ENCODE results near the gene BLNK.

DNA sequence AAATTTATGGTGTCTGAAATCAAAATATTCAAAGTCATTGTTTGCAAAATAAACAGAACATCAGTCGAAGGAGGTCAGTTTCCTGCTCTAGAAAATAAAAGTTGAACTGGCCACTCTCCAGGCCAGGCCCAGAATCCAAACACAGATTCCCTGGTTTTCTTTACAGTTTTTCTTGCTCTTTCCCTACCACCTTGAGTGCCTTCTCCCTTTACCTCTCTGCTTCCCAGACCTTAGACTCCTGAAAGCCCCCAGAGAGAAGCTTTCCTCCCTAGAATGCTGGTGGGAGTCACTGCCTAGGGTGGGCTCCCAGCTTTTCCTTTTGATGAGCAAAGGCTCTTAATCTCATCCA lies 38.9 kb upstream of the BLNK start:
- TF ChIP-seq EP300 (IDR thresholded peaks at IDR 0.05; ENCODE audit: borderline replicate concordance) (no peak), EGR1 (IDR thresholded peaks at IDR 0.05) (no peak), TCF12 (IDR thresholded peaks at IDR 0.05; ENCODE audit: low read depth) (no peak), CEBPB (IDR thresholded peaks at IDR 0.05) (no peak), RAD21 (IDR thresholded peaks at IDR 0.05; ENCODE audit: low read depth) (no peak), ZBTB7A (IDR thresholded peaks at IDR 0.05; ENCODE audit: low read depth) (no peak), FOXM1 (IDR thresholded peaks at IDR 0.05; ENCODE audit: borderline replicate concordance, low read depth) (no peak), TAF1 (IDR thresholded peaks at IDR 0.05; ENCODE audit: low read depth) (no peak), CREB1 (IDR thresholded peaks at IDR 0.05; ENCODE audit: low read depth) (no peak), YY1 (IDR thresholded peaks at IDR 0.05; ENCODE audit: low read depth) (no peak)
- TF ChIP-seq, protein P1, sequence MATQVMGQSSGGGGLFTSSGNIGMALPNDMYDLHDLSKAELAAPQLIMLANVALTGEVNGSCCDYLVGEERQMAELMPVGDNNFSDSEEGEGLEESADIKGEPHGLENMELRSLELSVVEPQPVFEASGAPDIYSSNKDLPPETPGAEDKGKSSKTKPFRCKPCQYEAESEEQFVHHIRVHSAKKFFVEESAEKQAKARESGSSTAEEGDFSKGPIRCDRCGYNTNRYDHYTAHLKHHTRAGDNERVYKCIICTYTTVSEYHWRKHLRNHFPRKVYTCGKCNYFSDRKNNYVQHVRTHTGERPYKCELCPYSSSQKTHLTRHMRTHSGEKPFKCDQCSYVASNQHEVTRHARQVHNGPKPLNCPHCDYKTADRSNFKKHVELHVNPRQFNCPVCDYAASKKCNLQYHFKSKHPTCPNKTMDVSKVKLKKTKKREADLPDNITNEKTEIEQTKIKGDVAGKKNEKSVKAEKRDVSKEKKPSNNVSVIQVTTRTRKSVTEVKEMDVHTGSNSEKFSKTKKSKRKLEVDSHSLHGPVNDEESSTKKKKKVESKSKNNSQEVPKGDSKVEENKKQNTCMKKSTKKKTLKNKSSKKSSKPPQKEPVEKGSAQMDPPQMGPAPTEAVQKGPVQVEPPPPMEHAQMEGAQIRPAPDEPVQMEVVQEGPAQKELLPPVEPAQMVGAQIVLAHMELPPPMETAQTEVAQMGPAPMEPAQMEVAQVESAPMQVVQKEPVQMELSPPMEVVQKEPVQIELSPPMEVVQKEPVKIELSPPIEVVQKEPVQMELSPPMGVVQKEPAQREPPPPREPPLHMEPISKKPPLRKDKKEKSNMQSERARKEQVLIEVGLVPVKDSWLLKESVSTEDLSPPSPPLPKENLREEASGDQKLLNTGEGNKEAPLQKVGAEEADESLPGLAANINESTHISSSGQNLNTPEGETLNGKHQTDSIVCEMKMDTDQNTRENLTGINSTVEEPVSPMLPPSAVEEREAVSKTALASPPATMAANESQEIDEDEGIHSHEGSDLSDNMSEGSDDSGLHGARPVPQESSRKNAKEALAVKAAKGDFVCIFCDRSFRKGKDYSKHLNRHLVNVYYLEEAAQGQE (IDR thresholded peaks at IDR 0.05; ENCODE audit: low read depth), result no peak
- TF ChIP-seq, protein P2, sequence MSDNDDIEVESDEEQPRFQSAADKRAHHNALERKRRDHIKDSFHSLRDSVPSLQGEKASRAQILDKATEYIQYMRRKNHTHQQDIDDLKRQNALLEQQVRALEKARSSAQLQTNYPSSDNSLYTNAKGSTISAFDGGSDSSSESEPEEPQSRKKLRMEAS (IDR thresholded peaks at IDR 0.05), result no peak
- TF ChIP-seq, protein P3, sequence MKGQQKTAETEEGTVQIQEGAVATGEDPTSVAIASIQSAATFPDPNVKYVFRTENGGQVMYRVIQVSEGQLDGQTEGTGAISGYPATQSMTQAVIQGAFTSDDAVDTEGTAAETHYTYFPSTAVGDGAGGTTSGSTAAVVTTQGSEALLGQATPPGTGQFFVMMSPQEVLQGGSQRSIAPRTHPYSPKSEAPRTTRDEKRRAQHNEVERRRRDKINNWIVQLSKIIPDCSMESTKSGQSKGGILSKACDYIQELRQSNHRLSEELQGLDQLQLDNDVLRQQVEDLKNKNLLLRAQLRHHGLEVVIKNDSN (IDR thresholded peaks at IDR 0.05), result no peak
